DMS 273 (cell line): ENCODE measurements around the gene STARD3.

Source experiments
- DNase-seq: peaks from one replicate; lab custom pipeline; 2025; ENCODE audit not compliant: unreplicated experiment; lab: John Stamatoyannopoulos, UW

The STARD3 gene

GRCh38 chr17:39603304-39604016, 33.5 kb upstream of the STARD3 start:
- no peak for DNase-seq

GRCh38 chr17:39604911-39605491, 31.9 kb upstream of the STARD3 start:
- DNase-seq = no peak

GRCh38 chr17:39605492-39606433, 31.2 kb upstream of the STARD3 start:
- no peak for DNase-seq

- peak; percentile 74 for DNase-seq
These were observed 30.4 kb upstream of the STARD3 start for GRCh38 chr17:39606434-39607056.

GRCh38 chr17:39607057-39607850, 29.7 kb upstream of the STARD3 start:
- peak; percentile 75 for DNase-seq

- peak; percentile 97 for DNase-seq
These were observed 29.2 kb upstream of the STARD3 start, which contains the start of gene NEUROD2 for GRCh38 chr17:39607851-39608130. Gene NEUROD2, minus strand, starts transcription at chr17:39607920. Its CDS starts 1,321 bp downstream, at chr17:39606599.

- peak; percentile 87 for DNase-seq
These were observed 28.6 kb upstream of the STARD3 start for GRCh38 chr17:39608142-39608981.

- DNase-seq = no peak
These were observed 27.4 kb upstream of the STARD3 start for GRCh38 chr17:39609416-39610025.

- peak; percentile 57 for DNase-seq
These were observed 25.4 kb upstream of the STARD3 start for GRCh38 chr17:39611401-39612112.

GRCh38 chr17:39612291-39612894, 24.6 kb upstream of the STARD3 start:
- peak; percentile 84 for DNase-seq

- no peak for DNase-seq
These were observed 23.9 kb upstream of the STARD3 start for GRCh38 chr17:39612935-39613464.

GRCh38 chr17:39614545-39615157, 22.3 kb upstream of the STARD3 start:
- DNase-seq = no peak

- no peak for DNase-seq
These were observed 21.5 kb upstream of the STARD3 start for GRCh38 chr17:39615434-39615833.

GRCh38 chr17:39617100-39617445, 19.9 kb upstream of the STARD3 start:
- no peak for DNase-seq

GRCh38 chr17:39617446-39618245, 19.3 kb upstream of the STARD3 start:
- peak; percentile 91 for DNase-seq

- peak; percentile 73 for DNase-seq
These were observed 18.6 kb upstream of the STARD3 start for GRCh38 chr17:39618246-39618913.
